CD4-positive, alpha-beta T cell treated with Interleukin-6 at 100 ng/mL for 8 hours (primary cell): ENCODE measurements around the gene ITGAL.

ENCODE experiments used
- DNase-seq: peaks from one replicate; pipeline ENCODE4 v3.0.0-alpha.2; 2020; ENCODE audit warnings: mixed read lengths, low spot score

ITGAL gene

DNA sequence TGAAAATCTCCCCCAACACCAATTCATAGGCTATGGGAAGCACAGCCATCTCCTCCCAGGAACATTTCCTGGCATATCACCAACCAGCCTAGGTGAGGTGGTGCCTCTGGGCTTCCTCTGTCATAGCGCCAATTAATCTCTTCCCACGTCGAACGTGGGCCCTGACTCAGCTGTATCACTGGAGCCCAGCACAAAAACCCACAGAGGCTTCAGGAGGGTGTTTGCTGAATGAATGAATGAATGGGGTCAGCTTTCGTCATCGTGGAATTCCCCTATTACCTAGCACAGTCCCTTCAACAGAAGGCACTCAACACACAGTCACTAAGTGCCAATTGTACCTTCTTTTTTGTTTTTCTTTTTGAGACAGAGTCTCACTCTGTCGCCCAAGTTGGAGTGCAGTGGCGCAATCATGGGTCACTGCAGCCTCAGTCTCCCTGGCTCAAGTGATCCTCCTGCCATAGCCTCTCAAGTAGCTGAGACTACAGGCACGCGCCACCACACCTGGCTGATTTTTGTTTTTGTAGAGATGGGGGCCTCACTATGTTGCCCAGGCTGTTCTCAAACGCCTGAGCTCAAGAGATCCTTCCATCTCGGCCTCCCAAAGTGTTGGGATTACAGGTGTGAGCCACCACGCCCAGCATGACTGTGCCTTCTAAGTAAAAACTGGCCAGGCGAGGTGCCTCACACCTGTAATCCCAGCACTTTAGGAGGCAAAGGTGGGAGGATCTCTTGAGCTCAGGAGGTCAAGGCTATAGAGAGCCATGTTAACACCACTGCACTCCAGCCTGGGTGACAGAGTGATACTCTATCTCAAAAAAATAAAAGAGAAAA, 94.8 kb downstream of the ITGAL start:
- peak; percentile 71 for DNase-seq

DNA sequence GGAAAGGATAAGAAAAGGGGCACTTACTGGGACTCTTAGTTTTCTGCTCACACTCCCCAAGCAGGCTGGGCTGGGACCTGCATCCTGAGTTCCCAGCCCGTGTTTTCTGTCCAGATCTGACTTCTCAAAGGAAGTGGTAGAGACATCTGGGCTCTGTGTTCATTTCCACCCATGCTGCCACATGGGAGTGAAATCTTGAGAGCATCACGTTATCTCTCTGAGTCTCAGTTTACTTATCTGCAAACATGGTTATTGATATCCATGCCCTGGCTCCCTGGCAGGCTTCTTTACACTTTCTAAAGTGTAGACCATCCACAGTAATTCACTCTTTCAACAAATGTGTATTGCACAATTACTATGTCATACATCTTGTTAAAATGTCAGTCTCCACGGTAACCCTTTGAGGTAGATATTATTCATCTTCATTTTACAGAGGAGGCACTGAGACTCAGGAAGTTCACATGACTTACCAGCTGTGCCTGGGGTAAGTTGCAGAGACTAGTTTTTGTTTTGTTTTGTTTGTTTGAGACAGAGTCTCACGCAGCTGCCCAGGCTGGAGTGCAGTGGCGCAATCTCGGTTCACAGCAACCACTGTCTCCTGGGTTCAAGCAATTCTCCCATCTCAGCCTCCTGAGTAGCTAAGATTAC, 95.6 kb downstream of the ITGAL start:
- peak; percentile 75 for DNase-seq

- no peak for DNase-seq
Observed at GRCh38 chr16:30569281-30569680, 96.7 kb downstream of the ITGAL start.

DNA sequence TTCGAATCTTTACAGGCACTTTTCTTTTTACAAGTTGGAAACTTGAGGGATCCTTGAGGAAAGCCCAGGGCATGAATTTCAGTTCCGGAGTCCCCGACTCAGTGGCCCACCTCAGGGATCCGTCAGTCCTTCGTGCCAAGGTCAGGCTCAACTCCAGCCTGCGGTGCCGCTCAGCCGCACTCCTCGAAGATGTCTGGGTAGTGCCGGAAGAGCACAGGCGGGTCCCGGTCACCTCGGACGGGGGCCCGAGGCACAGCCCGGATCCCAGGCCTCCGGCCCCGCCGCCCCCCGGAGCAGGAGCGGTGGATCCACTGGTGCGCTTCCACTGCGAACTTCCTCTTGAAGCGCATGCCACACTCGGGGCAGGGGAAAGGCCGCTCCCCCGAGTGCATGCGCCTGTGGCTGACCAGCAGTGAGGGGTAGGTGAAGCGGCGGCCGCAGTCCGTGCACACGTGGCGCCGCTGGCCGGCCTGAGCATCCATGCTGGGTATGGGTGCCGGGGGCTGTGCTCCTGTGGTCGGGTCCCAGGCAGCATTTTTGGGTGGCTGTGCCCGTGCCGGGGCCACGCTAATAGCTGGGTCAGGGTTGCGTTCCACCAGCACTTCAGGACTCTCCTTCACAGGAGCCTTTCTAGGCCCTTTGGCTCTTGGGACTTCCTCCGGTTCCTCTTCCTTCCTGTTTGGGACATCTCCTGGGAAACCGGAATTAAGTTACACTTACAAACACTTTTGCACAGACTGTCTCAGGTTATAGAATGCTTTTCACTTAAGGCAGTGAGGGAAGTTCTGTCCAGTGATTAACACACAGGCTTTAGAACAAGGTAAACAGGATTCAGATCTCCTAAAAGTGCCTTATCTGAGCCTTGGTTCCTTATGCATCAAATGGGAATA, 97.4 kb downstream of the ITGAL start:
- DNase-seq: no peak

DNA sequence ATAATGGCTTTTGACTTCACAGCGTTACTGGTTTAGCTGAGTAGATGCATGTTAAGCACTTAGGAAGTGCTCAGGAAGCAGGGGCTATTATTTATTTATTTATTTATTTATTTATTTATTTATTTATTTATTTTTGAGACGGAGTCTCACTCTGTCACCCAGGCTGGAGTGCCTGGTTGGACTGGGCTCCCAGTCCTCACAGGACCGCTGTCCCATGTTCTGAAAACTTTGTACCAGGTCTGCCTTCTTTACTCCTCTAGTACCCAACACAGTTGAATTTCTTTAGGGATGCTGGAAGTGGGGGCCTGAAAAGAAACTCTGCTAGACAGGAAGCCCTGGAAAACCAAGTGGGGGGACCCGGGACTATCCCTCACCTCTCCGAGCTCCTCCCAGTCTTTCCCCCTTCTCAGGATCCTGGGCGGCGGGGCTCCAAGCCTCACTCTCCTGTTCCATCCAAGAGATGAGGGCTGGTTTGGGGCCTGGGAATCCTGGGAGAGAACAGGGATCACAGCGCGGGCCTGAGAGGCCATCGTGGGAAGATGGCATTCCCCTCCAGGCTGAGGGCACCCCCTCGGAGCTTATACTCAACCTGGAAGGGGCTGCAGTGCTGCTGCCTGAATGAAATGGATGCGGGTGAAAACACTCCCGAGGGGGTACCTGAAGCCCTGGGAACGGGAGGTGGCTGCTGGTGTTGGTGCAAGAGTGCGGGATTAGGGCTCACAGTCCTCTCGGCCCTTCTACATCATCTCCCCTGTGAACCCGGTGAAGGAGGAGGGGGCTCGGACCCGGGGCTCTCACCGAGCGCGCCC, 98.3 kb downstream of the ITGAL start:
- DNase-seq: no peak

DNA sequence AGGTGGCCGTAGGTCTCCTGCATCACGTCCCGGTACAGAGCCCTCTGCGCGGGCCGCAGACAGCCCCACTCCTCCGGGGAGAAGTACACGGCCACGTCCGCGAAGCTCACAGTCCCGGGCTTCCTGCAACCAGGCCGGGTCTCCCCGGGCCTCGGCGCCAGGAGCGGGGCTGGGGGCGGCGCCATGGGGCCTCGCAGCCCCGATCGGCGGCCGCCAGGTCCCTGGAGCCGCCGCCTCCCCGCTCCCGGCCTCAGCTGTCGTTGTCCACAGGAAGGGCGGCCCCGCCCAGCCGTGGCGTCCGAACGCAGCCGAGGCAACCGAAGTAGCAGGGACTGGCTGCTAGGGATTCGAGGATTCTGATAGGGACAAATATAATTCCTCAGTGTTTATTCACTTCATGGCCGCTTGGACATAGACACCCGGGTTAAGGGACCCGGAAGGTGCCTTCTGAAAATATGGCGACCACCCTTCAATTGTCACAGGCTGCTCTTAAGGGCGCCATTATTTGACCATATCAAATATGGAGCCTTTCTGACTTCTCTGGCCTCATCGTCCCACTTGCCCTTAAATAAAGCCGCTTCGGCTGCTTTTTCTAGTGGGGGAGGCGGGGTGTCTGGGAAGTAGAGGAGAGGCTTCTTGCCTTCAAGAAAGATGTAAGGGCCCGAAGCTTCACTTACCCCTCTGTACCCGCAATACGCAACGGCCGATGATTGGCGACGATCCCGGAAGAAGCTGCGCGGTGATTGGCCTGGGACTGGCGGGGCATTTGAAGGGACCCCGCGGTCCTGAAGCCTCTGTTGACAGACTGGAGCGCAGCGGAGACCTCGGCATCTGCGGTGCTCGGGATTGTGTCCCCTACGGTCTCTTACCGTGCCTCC, 99.1 kb downstream of the ITGAL start, which contains the start of gene ZNF688:
TSS of gene ZNF688 (minus strand) at position 270 of the 878 bp plus-strand sequence. CDS start at position 185, 85 bp downstream.
- DNase-seq: peak; percentile 98
